Non-pigmented ciliary epithelial cell (primary cell): ENCODE measurements around the gene DDX17.
"Not testable (repeated sequence)": the region's sequence is repeated elsewhere in the genome, so short reads cannot be mapped to it uniquely, and the experiment has no call there.

Experiments
- DNase-seq: peaks from one replicate; pipeline ENCODE4 v3.0.0-alpha.2; 2010; ENCODE audit warnings: low read depth

The DDX17 gene

GRCh38 chr22:38491707-38492348, 14.3 kb downstream of the DDX17 start:
- DNase-seq: no peak

GRCh38 chr22:38490915-38491314, 15.2 kb downstream of the DDX17 start:
- no peak for DNase-seq

GRCh38 chr22:38490475-38490874, 15.6 kb downstream of the DDX17 start:
- DNase-seq: no peak

- no peak for DNase-seq
Measured at GRCh38 chr22:38489561-38490145, 16.5 kb downstream of the DDX17 start.

GRCh38 chr22:38489142-38489541, 17.0 kb downstream of the DDX17 start:
- DNase-seq: no peak

- DNase-seq: no peak
Measured at GRCh38 chr22:38487946-38488345, 18.2 kb downstream of the DDX17 start.

GRCh38 chr22:38485783-38486182, 20.3 kb downstream of the DDX17 start:
- DNase-seq: no peak

- DNase-seq: no peak
Measured at GRCh38 chr22:38484244-38484643, 21.9 kb downstream of the DDX17 start.

- DNase-seq: no peak
Measured at GRCh38 chr22:38482662-38483308, 23.3 kb downstream of the DDX17 start.

GRCh38 chr22:38481871-38482332, 24.2 kb downstream of the DDX17 start:
- no peak for DNase-seq

GRCh38 chr22:38481162-38481870, 24.8 kb downstream of the DDX17 start:
- no peak for DNase-seq

- DNase-seq: no peak
Measured at GRCh38 chr22:38479096-38479837, 26.8 kb downstream of the DDX17 start.

- DNase-seq: no peak
Measured at GRCh38 chr22:38477585-38477984, 28.5 kb downstream of the DDX17 start.

GRCh38 chr22:38474003-38474607, 32.0 kb downstream of the DDX17 start:
- DNase-seq: no peak

- DNase-seq: no peak
Measured at GRCh38 chr22:38471237-38471636, 34.9 kb downstream of the DDX17 start.

- DNase-seq: not testable (repeated sequence)
Measured at GRCh38 chr22:38470179-38470578, 35.9 kb downstream of the DDX17 start.

- DNase-seq: no peak
Measured at GRCh38 chr22:38469306-38469781, 36.8 kb downstream of the DDX17 start.

- DNase-seq: no peak
Measured at GRCh38 chr22:38468443-38469305, 37.4 kb downstream of the DDX17 start.

- no peak for DNase-seq
Measured at GRCh38 chr22:38467904-38468442, 38.1 kb downstream of the DDX17 start, which contains the start of gene KDELR3. Gene KDELR3 (plus strand): TSS chr22:38468096. CDS start chr22:38468234, 138 bp downstream.

- no peak for DNase-seq
Measured at GRCh38 chr22:38467438-38467903, 38.6 kb downstream of the DDX17 start.
